ENCODE results near the gene HSPBAP1. TPM values are rescaled to one million over a fixed set of nuclear protein-coding genes. Genes with fewer than 3 reads are reported as not detected.

HSPBAP1 gene
- total RNA-seq = 5.5 TPM
- long read RNA-seq, transcript HSPBAP1-201 (8 exons, 1,953 nt) = major isoform, 6 of 10 reads
- long read RNA-seq, partial matches to known transcripts = 1 of 10 reads
- long read RNA-seq, other reads (novel, unspliced or antisense) = 3 of 10 reads

- ATAC-seq (ENCODE audit: poor library complexity) = peak; percentile 84
- DNase-seq = peak; percentile 97
- intact Hi-C loops (cut with DNase I) = no loop called here
These were observed at the start of gene HSPBAP1 for GRCh38 chr3:122793568-122794416. TSS of gene HSPBAP1 (minus strand) at chr3:122793831. CDS start at chr3:122793680, 151 bp downstream.

- DNase-seq (no peak), ATAC-seq (ENCODE audit: poor library complexity) (no peak)
- intact Hi-C loops (cut with DNase I) = no loop called here
These were observed 42.0 kb upstream of the HSPBAP1 start for GRCh38 chr3:122835590-122835989.

- ATAC-seq (ENCODE audit: poor library complexity) = no peak
- DNase-seq = no peak
- intact Hi-C loops (cut with DNase I) = no loop called here
These were observed 34.6 kb upstream of the HSPBAP1 start for GRCh38 chr3:122828281-122828680.

GRCh38 chr3:122826278-122826677 is 32.6 kb upstream of the HSPBAP1 start:
- no peak for DNase-seq
- ATAC-seq (ENCODE audit: poor library complexity) = no peak
- intact Hi-C loops (cut with DNase I) = no loop called here

GRCh38 chr3:122825460-122825859 is 31.8 kb upstream of the HSPBAP1 start:
- ATAC-seq (ENCODE audit: poor library complexity) (peak; percentile 70), DNase-seq (no peak)
- intact Hi-C loops (cut with DNase I) = no loop called here

GRCh38 chr3:122824465-122825381 is 31.1 kb upstream of the HSPBAP1 start:
- DNase-seq = no peak
- intact Hi-C loops (cut with DNase I) = no loop called here
- ATAC-seq (ENCODE audit: poor library complexity) = no peak

GRCh38 chr3:122816587-122816986 is 23.0 kb upstream of the HSPBAP1 start:
- intact Hi-C loops (cut with DNase I) = no loop called here
- DNase-seq (no peak), ATAC-seq (ENCODE audit: poor library complexity) (no peak)

GRCh38 chr3:122810734-122811133 is 17.1 kb upstream of the HSPBAP1 start:
- intact Hi-C loops (cut with DNase I) = no loop called here
- DNase-seq (no peak), ATAC-seq (ENCODE audit: poor library complexity) (no peak)

- no peak for ATAC-seq (ENCODE audit: poor library complexity)
- intact Hi-C loops (cut with DNase I) = no loop called here
These were observed 10.3 kb upstream of the HSPBAP1 start for GRCh38 chr3:122803977-122804376.

GRCh38 chr3:122802323-122802722 is 8.7 kb upstream of the HSPBAP1 start:
- ATAC-seq (ENCODE audit: poor library complexity) = peak; percentile 67
- intact Hi-C loops (cut with DNase I) = no loop called here
- no peak for DNase-seq

More at GRCh38 chr3:122803977-122804376, 10.3 kb upstream of the HSPBAP1 start:
- DNase-seq = no peak

- ATAC-seq (ENCODE audit: poor library complexity) (no peak), DNase-seq (no peak)
- intact Hi-C loops (cut with DNase I) = no loop called here
These were observed 7.1 kb upstream of the HSPBAP1 start for GRCh38 chr3:122800706-122801237.

GRCh38 chr3:122800031-122800430 is 6.4 kb upstream of the HSPBAP1 start:
- no peak for DNase-seq
- ATAC-seq (ENCODE audit: poor library complexity) = no peak
- intact Hi-C loops (cut with DNase I) = no loop called here

- intact Hi-C loops (cut with DNase I) = no loop called here
- ATAC-seq (ENCODE audit: poor library complexity) = no peak
- no peak for DNase-seq
These were observed 5.7 kb upstream of the HSPBAP1 start for GRCh38 chr3:122799322-122799721.

GRCh38 chr3:122797291-122797690 is 3.7 kb upstream of the HSPBAP1 start:
- ATAC-seq (ENCODE audit: poor library complexity) (no peak), DNase-seq (no peak)
- intact Hi-C loops (cut with DNase I) = no loop called here

GRCh38 chr3:122795674-122796195 is 2.1 kb upstream of the HSPBAP1 start:
- ATAC-seq (ENCODE audit: poor library complexity) = no peak
- no peak for DNase-seq
- intact Hi-C loops (cut with DNase I) = no loop called here

GRCh38 chr3:122794779-122795673 is 1.4 kb upstream of the HSPBAP1 start, which contains the start of gene SLC49A4:
TSS of gene SLC49A4 (plus strand) at chr3:122795069. CDS start at chr3:122795193, 124 bp downstream.
- ATAC-seq (ENCODE audit: poor library complexity) (peak; percentile 93), DNase-seq (peak; percentile 87)
- intact Hi-C loops (cut with DNase I) = no loop called here

GRCh38 chr3:122794483-122794778 is 800 bp upstream of the HSPBAP1 start:
- ATAC-seq (ENCODE audit: poor library complexity) = no peak
- intact Hi-C loops (cut with DNase I) = no loop called here
- no peak for DNase-seq

Data from Right ventricle myocardium superior (tissue), 1 donor.